ENCODE data around the gene ANO5.

ANO5 gene

GRCh38 chr11:22177186-22177585, 15.7 kb upstream of the ANO5 start:
- no peak overlapping the region for H3K4me3 ChIP-seq (ENCODE audit: low read length)

DNA sequence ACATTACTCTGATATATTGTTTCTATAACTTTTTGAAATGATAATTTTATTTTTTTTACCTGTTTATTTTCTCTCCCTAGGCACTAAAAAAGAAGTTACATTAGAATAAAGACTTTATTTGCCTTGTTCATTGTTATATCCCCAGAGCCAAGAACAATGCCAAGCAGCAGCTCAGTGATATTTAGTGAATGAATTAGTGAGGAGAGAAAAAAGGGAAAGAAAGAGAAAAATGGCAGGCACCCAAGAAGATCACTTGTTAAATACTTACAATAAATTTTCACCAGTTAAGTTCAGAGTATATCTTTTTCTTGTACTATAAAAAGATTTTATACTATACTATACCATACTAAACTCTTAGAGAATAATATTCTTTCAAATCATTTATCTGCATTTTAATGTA, 13.3 kb upstream of the ANO5 start:
- Histone ChIP-seq H3K27me3 (ENCODE audit: control insufficient read depth, insufficient read depth, low read length) (no peaks in the 10 kb centered on the region), H3K9me3 (ENCODE audit: control insufficient read depth, low read depth, low read length) (no peaks in the 10 kb centered on the region), H3K36me3 (ENCODE audit: control insufficient read depth, low read depth, low read length) (no peaks in the 10 kb centered on the region), H3K27ac (ENCODE audit: low read length) (no peak overlapping the region), H3K4me1 (ENCODE audit: control insufficient read depth, low read depth, low read length) (no peaks in the 10 kb centered on the region), H3K4me3 (ENCODE audit: low read length) (no peak overlapping the region), H3K9ac (ENCODE audit: low read length) (no peak overlapping the region)

More at GRCh38 chr11:22177186-22177585, 15.7 kb upstream of the ANO5 start:
- no peaks in the 10 kb centered on the region for H3K36me3 ChIP-seq (ENCODE audit: control insufficient read depth, low read depth, low read length)
- no peak overlapping the region for H3K9ac ChIP-seq (ENCODE audit: low read length)
- H3K9me3 ChIP-seq (ENCODE audit: control insufficient read depth, low read depth, low read length) = no peaks in the 10 kb centered on the region
- no peaks in the 10 kb centered on the region for H3K27me3 ChIP-seq (ENCODE audit: control insufficient read depth, insufficient read depth, low read length)
- H3K4me1 ChIP-seq (ENCODE audit: control insufficient read depth, low read depth, low read length) = no peaks in the 10 kb centered on the region
- H3K27ac ChIP-seq (ENCODE audit: low read length) = no peak overlapping the region

DNA sequence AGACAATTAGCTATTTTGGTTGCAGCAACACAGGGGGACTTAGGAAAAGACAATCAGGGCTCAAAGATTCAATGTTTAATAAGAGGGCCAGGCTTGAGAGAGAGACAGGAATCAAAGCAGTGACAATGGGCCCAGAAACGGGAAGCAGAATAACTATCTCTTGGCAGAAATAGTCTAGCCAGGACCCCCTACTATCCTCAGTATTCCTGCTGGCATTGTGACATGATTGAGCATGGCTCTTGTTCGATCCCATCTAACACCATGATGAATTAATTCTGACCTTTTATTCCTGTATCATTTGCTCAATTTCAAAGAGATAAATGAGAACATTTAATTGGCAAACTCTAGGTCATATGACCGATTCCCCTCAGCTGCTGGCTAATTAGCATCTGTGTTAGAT, 12.8 kb upstream of the ANO5 start:
- no peaks in the 10 kb centered on the region for H3K27me3 ChIP-seq (ENCODE audit: control insufficient read depth, insufficient read depth, low read length)
- no peaks in the 10 kb centered on the region for H3K9me3 ChIP-seq (ENCODE audit: control insufficient read depth, low read depth, low read length)
- no peak overlapping the region for H3K27ac ChIP-seq (ENCODE audit: low read length)
- no peaks in the 10 kb centered on the region for H3K36me3 ChIP-seq (ENCODE audit: control insufficient read depth, low read depth, low read length)
- H3K4me1 ChIP-seq (ENCODE audit: control insufficient read depth, low read depth, low read length) = no peaks in the 10 kb centered on the region
- H3K9ac ChIP-seq (ENCODE audit: low read length) = no peak overlapping the region
- no peak overlapping the region for H3K4me3 ChIP-seq (ENCODE audit: low read length)

GRCh38 chr11:22189660-22190059, 3.2 kb upstream of the ANO5 start:
- H3K4me3 ChIP-seq (ENCODE audit: low read length) = no peak overlapping the region
- no peaks in the 10 kb centered on the region for H3K36me3 ChIP-seq (ENCODE audit: control insufficient read depth, low read depth, low read length)
- peaks cover 7% of the 10 kb centered on the region for H3K27me3 ChIP-seq (ENCODE audit: control insufficient read depth, insufficient read depth, low read length)
- no peak overlapping the region for H3K27ac ChIP-seq (ENCODE audit: low read length)
- no peak overlapping the region for H3K9ac ChIP-seq (ENCODE audit: low read length)
- H3K4me1 ChIP-seq (ENCODE audit: control insufficient read depth, low read depth, low read length) = peaks cover 9% of the 10 kb centered on the region
- H3K9me3 ChIP-seq (ENCODE audit: control insufficient read depth, low read depth, low read length) = no peaks in the 10 kb centered on the region

DNA sequence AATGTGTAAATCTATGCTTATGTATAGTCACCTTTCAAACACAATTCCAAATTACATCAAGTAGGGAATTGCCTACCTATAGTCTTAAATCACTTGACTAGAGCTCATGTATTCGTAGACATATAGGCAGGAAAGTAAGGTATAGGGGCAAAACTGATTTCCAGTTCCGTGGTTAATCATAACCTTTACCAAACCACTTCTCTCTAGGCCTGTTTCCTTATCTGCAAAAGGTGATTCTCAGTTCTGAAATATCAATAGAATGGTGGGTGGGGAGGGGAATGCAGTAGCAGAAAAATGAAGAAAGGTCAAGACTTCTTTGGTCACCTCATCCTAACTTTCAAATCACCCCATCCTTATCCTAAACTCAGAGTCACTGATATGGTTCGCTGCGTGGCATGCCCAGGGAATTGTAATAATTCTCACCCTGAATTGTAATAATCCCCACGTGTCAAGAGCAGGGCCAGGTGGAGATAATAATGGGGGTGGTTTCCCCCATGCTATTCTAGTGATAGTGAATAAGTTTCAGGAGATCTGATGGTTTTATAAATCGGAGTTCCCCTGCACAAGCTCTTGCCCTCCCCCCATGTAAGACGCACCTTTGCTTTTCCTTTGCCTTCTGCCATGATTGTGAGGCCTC, 1.9 kb upstream of the ANO5 start:
- no peaks in the 10 kb centered on the region for H3K9me3 ChIP-seq (ENCODE audit: control insufficient read depth, low read depth, low read length)
- no peak overlapping the region for H3K4me3 ChIP-seq (ENCODE audit: low read length)
- no peak overlapping the region for H3K9ac ChIP-seq (ENCODE audit: low read length)
- no peak overlapping the region for H3K27ac ChIP-seq (ENCODE audit: low read length)
- peaks cover 8% of the 10 kb centered on the region for H3K27me3 ChIP-seq (ENCODE audit: control insufficient read depth, insufficient read depth, low read length)
- no peaks in the 10 kb centered on the region for H3K36me3 ChIP-seq (ENCODE audit: control insufficient read depth, low read depth, low read length)
- peaks cover 9% of the 10 kb centered on the region for H3K4me1 ChIP-seq (ENCODE audit: control insufficient read depth, low read depth, low read length)

- peak overlapping the region; percentile 65 for H3K9ac ChIP-seq (ENCODE audit: low read length)
- peak overlapping the region; percentile 89 for H3K4me3 ChIP-seq (ENCODE audit: low read length)
- peaks cover 9% of the 10 kb centered on the region for H3K4me1 ChIP-seq (ENCODE audit: control insufficient read depth, low read depth, low read length)
- peaks cover 8% of the 10 kb centered on the region for H3K27me3 ChIP-seq (ENCODE audit: control insufficient read depth, insufficient read depth, low read length)
- no peaks in the 10 kb centered on the region for H3K36me3 ChIP-seq (ENCODE audit: control insufficient read depth, low read depth, low read length)
- H3K9me3 ChIP-seq (ENCODE audit: control insufficient read depth, low read depth, low read length) = no peaks in the 10 kb centered on the region
- no peak overlapping the region for H3K27ac ChIP-seq (ENCODE audit: low read length)
Measured at GRCh38 chr11:22192289-22192641, 620 bp upstream of the ANO5 start.

DNA sequence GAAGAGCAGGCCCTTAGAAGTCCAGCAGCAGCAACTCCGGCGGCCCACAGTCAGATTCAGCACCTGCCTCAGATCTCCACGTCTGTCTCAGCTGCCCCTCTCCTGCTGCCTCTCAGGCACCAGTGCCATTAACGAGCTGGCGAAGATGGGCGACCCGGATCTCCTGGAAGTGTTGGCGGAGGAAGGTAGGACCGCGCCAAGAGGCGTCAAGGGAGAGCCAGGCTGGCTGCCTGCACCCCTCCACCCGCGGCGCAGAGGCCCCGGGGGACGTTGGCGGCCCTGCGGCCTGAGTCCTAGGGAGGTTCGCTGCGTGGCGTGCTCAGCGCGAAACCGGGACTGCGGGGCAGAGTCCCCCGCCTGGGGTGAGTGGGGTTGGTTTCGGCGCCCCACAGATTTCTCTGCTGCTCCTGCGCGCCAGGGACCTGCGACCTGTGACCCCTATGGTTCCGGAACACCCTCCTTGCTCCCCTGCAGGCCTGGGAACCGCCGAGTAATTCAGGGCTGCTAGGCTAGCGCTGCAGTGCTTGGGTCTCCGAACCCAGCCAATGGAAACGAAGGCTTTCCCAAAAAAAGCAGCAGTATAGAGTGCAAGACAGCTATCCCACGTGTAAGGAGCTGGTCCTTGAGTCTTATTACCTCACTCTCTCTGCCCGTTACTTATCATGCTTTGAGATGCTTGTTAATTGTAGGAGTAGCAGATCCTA, 615 bp downstream of the ANO5 start:
- Histone ChIP-seq H3K4me1 (ENCODE audit: control insufficient read depth, low read depth, low read length) (peaks cover 9% of the 10 kb centered on the region), H3K9ac (ENCODE audit: low read length) (peak overlapping the region; percentile 31), H3K36me3 (ENCODE audit: control insufficient read depth, low read depth, low read length) (no peaks in the 10 kb centered on the region), H3K27me3 (ENCODE audit: control insufficient read depth, insufficient read depth, low read length) (peaks cover 8% of the 10 kb centered on the region), H3K27ac (ENCODE audit: low read length) (no peak overlapping the region), H3K9me3 (ENCODE audit: control insufficient read depth, low read depth, low read length) (no peaks in the 10 kb centered on the region), H3K4me3 (ENCODE audit: low read length) (peak overlapping the region; percentile 89)

- Histone ChIP-seq H3K9ac (ENCODE audit: low read length) (peak overlapping the region; percentile 31), H3K4me3 (ENCODE audit: low read length) (peak overlapping the region; percentile 89), H3K4me1 (ENCODE audit: control insufficient read depth, low read depth, low read length) (peaks cover 3% of the 10 kb centered on the region), H3K36me3 (ENCODE audit: control insufficient read depth, low read depth, low read length) (no peaks in the 10 kb centered on the region), H3K9me3 (ENCODE audit: control insufficient read depth, low read depth, low read length) (no peaks in the 10 kb centered on the region), H3K27ac (ENCODE audit: low read length) (no peak overlapping the region), H3K27me3 (ENCODE audit: control insufficient read depth, insufficient read depth, low read length) (peaks cover 8% of the 10 kb centered on the region)
Measured at GRCh38 chr11:22194306-22194705, 1.4 kb downstream of the ANO5 start.

DNA sequence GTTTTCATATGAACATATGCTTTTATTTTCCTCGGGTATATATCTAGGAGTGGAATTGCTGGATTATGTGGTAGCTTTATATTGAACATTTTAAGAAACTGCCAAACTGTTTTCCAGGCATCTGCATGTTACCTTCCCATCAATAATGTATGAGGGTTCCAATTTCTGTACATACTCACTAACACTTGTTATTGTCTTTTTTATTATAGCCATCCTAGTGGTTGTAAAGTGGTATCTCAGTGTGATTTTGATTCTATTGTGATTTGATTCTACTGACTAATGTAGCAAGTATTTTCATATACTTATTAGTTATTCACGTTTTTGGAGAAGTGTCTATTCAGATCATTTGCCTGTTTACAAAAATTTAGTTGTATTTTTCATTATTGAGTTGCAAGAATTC, 2.0 kb downstream of the ANO5 start:
- Histone ChIP-seq H3K9ac (ENCODE audit: low read length) (no peak overlapping the region), H3K27ac (ENCODE audit: low read length) (no peak overlapping the region), H3K9me3 (ENCODE audit: control insufficient read depth, low read depth, low read length) (no peaks in the 10 kb centered on the region), H3K4me1 (ENCODE audit: control insufficient read depth, low read depth, low read length) (no peaks in the 10 kb centered on the region), H3K4me3 (ENCODE audit: low read length) (peak overlapping the region; percentile 89), H3K27me3 (ENCODE audit: control insufficient read depth, insufficient read depth, low read length) (peaks cover 8% of the 10 kb centered on the region), H3K36me3 (ENCODE audit: control insufficient read depth, low read depth, low read length) (no peaks in the 10 kb centered on the region)

GRCh38 chr11:22197139-22198005, 4.5 kb downstream of the ANO5 start:
- Histone ChIP-seq H3K9me3 (ENCODE audit: control insufficient read depth, low read depth, low read length) (no peaks in the 10 kb centered on the region), H3K36me3 (ENCODE audit: control insufficient read depth, low read depth, low read length) (no peaks in the 10 kb centered on the region), H3K4me1 (ENCODE audit: control insufficient read depth, low read depth, low read length) (no peaks in the 10 kb centered on the region), H3K4me3 (ENCODE audit: low read length) (no peak overlapping the region), H3K9ac (ENCODE audit: low read length) (no peak overlapping the region), H3K27ac (ENCODE audit: low read length) (no peak overlapping the region), H3K27me3 (ENCODE audit: control insufficient read depth, insufficient read depth, low read length) (peaks cover 8% of the 10 kb centered on the region)

GRCh38 chr11:22199243-22199642, 6.4 kb downstream of the ANO5 start:
- H3K9me3 ChIP-seq (ENCODE audit: control insufficient read depth, low read depth, low read length) = no peaks in the 10 kb centered on the region
- H3K36me3 ChIP-seq (ENCODE audit: control insufficient read depth, low read depth, low read length) = no peaks in the 10 kb centered on the region
- no peak overlapping the region for H3K27ac ChIP-seq (ENCODE audit: low read length)
- H3K4me3 ChIP-seq (ENCODE audit: low read length) = no peak overlapping the region
- H3K27me3 ChIP-seq (ENCODE audit: control insufficient read depth, insufficient read depth, low read length) = peaks cover 5% of the 10 kb centered on the region
- no peak overlapping the region for H3K9ac ChIP-seq (ENCODE audit: low read length)
- H3K4me1 ChIP-seq (ENCODE audit: control insufficient read depth, low read depth, low read length) = no peaks in the 10 kb centered on the region
